Fibroblast of lung (primary cell): ENCODE measurements around the gene ING3. TPM values are rescaled to one million over a fixed set of nuclear protein-coding genes. Genes with fewer than 3 reads are reported as not detected.

ENCODE experiments used
- DNase-seq, 2 donors: peaks; one replicate each; pipeline versions ENCODE4 v3.0.0 to v3.0.0-alpha.2; 2010; ENCODE audit warnings: low read depth in 2 of 2
- H2AFZ ChIP-seq: 2 replicates; pipeline ENCODE4 v1.5.1; 2012; ENCODE audit warnings: low read length, control low read depth, inconsistent platforms
- H3K27ac ChIP-seq: 2 replicates; pipeline ENCODE4 v1.5.1; 2011; ENCODE audit warnings: low read length, control low read depth; ENCODE audit not compliant: insufficient read depth
- H3K27me3 ChIP-seq: 2 replicates; pipeline ENCODE4 v1.5.1; 2011; ENCODE audit warnings: mild to moderate bottlenecking, low read length; ENCODE audit not compliant: control insufficient read depth, insufficient read depth
- H3K36me3 ChIP-seq: 2 replicates; pipeline ENCODE4 v1.5.1; 2011; ENCODE audit warnings: low read length; ENCODE audit not compliant: control insufficient read depth, insufficient read depth
- H3K4me1 ChIP-seq: 2 replicates; pipeline ENCODE4 v1.5.1; 2011; ENCODE audit warnings: low read length; ENCODE audit not compliant: control insufficient read depth, insufficient read depth; ENCODE audit errors: extremely low read depth
- H3K4me2 ChIP-seq: 2 replicates; pipeline ENCODE4 v1.5.1; 2011; ENCODE audit warnings: low read length, control low read depth; ENCODE audit not compliant: insufficient read depth; ENCODE audit errors: extremely low read depth
- H3K4me3 ChIP-seq, 4 experiments: fragments of 200-600 bp in 1 of 4; sonication (generic) in 1 of 4; replicated peaks in 1 of 4; 2 replicates each; pipeline ENCODE4 v1.5.1; 2011 to 2016; ENCODE audit warnings: low read length in 4 of 4, low read depth in 3 of 4, mild to moderate bottlenecking in 3 of 4, control low read depth in 2 of 4, inconsistent platforms in 1 of 4, mixed read lengths in 1 of 4; ENCODE audit not compliant: insufficient read depth in 1 of 4; ENCODE audit errors: control extremely low read depth in 1 of 4
- H3K79me2 ChIP-seq: 2 replicates; pipeline ENCODE4 v1.5.1; 2012; ENCODE audit warnings: mild to moderate bottlenecking, low read length, inconsistent platforms; ENCODE audit not compliant: control insufficient read depth, insufficient read depth
- H3K9ac ChIP-seq: 2 replicates; pipeline ENCODE4 v1.5.1; 2011; ENCODE audit warnings: mild to moderate bottlenecking, low read length, control low read depth; ENCODE audit not compliant: insufficient read depth
- H3K9me3 ChIP-seq: 2 replicates; pipeline ENCODE4 v1.5.1; 2012; ENCODE audit warnings: low read depth, low read length; ENCODE audit not compliant: control insufficient read depth, insufficient read depth
- H4K20me1 ChIP-seq: 2 replicates; pipeline ENCODE4 v1.5.1; 2011; ENCODE audit warnings: low read length; ENCODE audit not compliant: control insufficient read depth, insufficient read depth; ENCODE audit errors: extremely low read depth
- CTCF ChIP-seq, 2 donors: IDR thresholded peaks in 1 of 2; conservative IDR thresholded peaks in 1 of 2; 1 replicate in 1 of 2; 2 replicates in 1 of 2; pipeline ENCODE4 v1.5.1; 2011 to 2012; ENCODE audit warnings: low read length in 2 of 2, control low read depth in 1 of 2, inconsistent platforms in 1 of 2, low read depth in 1 of 2, mild to moderate bottlenecking in 1 of 2
- EZH2 ChIP-seq: IDR thresholded peaks from 2 replicates; pipeline ENCODE4 v1.5.1; 2012; ENCODE audit warnings: low read length, control low read depth, mild to moderate bottlenecking; ENCODE audit errors: missing control alignments
- polyA plus RNA-seq, 2 donors: library from polyadenylated mRNA; depleted of rRNA in 1 of 2; stranded (reverse) in 1 of 2; unstranded in 1 of 2; fragments of >200 nt; gene quantifications; 2 replicates each; pipeline ENCODE4 v1.2.1, GENCODE V29; 2011 to 2012; ENCODE audit warnings: missing spikeins in 1 of 2
- total RNA-seq: library from RNA; depleted of rRNA; stranded (reverse); fragments of >200 nt; gene quantifications from 2 replicates; pipeline ENCODE4 v1.2.1, GENCODE V29; 2014

The ING3 gene
- total and polyA plus RNA-seq, 2 donors (not counting 1 experiment from before 2014, with no cell fraction given): 16.6 to 17.5 TPM

- H3K4me2 ChIP-seq: no peak overlapping the region
These were observed 65.0 kb downstream of the ING3 start for GRCh38 chr7:121015560-121015959.

GRCh38 chr7:121016966-121017365 lies 66.4 kb downstream of the ING3 start:
- TF ChIP-seq CTCF (conservative IDR thresholded peaks at IDR 0.05 in 1 of 2, IDR thresholded peaks at IDR 0.05 in 1 of 2; ENCODE audit: low read depth in 1 of 2, low read length in 2 of 2) (no peak), EZH2 (no peak)
- no peaks in the 10 kb centered on the region for H3K36me3 ChIP-seq
- no peaks in the 10 kb centered on the region for H4K20me1 ChIP-seq
- H3K9ac ChIP-seq: no peak overlapping the region
- H3K9me3 ChIP-seq: no peaks in the 10 kb centered on the region
- peak; percentile 66 to 91 for DNase-seq
- peak overlapping the region; percentile 47 for H3K4me2 ChIP-seq
- peak overlapping the region; percentile 3 for H2AFZ ChIP-seq
- peaks cover 33% of the 10 kb centered on the region for H3K79me2 ChIP-seq
- no peak overlapping the region for H3K4me3 ChIP-seq
- peaks cover 26% of the 10 kb centered on the region for H3K4me1 ChIP-seq
- H3K27me3 ChIP-seq: no peaks in the 10 kb centered on the region
- H3K27ac ChIP-seq: peak overlapping the region; percentile 61

More at GRCh38 chr7:121015560-121015959, 65.0 kb downstream of the ING3 start:
- peaks cover 31% of the 10 kb centered on the region for H3K79me2 ChIP-seq
- no peaks in the 10 kb centered on the region for H3K9me3 ChIP-seq
- no peak for TF ChIP-seq CTCF (conservative IDR thresholded peaks at IDR 0.05 in 1 of 2, IDR thresholded peaks at IDR 0.05 in 1 of 2; ENCODE audit: low read depth in 1 of 2, low read length in 2 of 2)
- TF ChIP-seq EZH2: no peak
- no peak overlapping the region for H3K27ac ChIP-seq
- no peak overlapping the region for H3K4me3 ChIP-seq
- no peak overlapping the region for H2AFZ ChIP-seq
- DNase-seq: no peak
- no peaks in the 10 kb centered on the region for H3K36me3 ChIP-seq
- H3K4me1 ChIP-seq: peaks cover 21% of the 10 kb centered on the region
- H3K9ac ChIP-seq: no peak overlapping the region
- H4K20me1 ChIP-seq: no peaks in the 10 kb centered on the region
- H3K27me3 ChIP-seq: no peaks in the 10 kb centered on the region

- no peaks in the 10 kb centered on the region for H4K20me1 ChIP-seq
- H3K36me3 ChIP-seq: no peaks in the 10 kb centered on the region
- H3K4me2 ChIP-seq: no peak overlapping the region
- H3K27me3 ChIP-seq: no peaks in the 10 kb centered on the region
- H3K9ac ChIP-seq: no peak overlapping the region
- H2AFZ ChIP-seq: no peak overlapping the region
- peaks cover 26% of the 10 kb centered on the region for H3K4me1 ChIP-seq
- peaks cover 32% of the 10 kb centered on the region for H3K79me2 ChIP-seq
- TF ChIP-seq CTCF (conservative IDR thresholded peaks at IDR 0.05 in 1 of 2, IDR thresholded peaks at IDR 0.05 in 1 of 2; ENCODE audit: low read depth in 1 of 2, low read length in 2 of 2) (no peak), EZH2 (no peak)
- no peak overlapping the region for H3K4me3 ChIP-seq
- peak in 1 of 2 donors; percentile 37 for DNase-seq
- H3K9me3 ChIP-seq: no peaks in the 10 kb centered on the region
- H3K27ac ChIP-seq: no peak overlapping the region
These were observed 67.0 kb downstream of the ING3 start for GRCh38 chr7:121017586-121017985.
